Measurements from ENCODE around the gene ATXN7L1.

GRCh38 chr7:105768898-105769507 is 107.4 kb downstream of the ATXN7L1 start:
- no peak for TF ChIP-seq ZNF274 (IDR thresholded peaks at IDR 0.05; ENCODE audit: low read length)
- no peak for TF ChIP-seq ZNF274 (tag by site-specific recombination; IDR thresholded peaks at IDR 0.05; ENCODE audit: borderline replicate concordance)
- TF ChIP-seq YY1 (tag by site-specific recombination; IDR thresholded peaks at IDR 0.05): no peak
- TF ChIP-seq CTCF (tag by site-specific recombination; IDR thresholded peaks at IDR 0.05): no peak
- no peak for TF ChIP-seq ZNF629 (tag by site-specific recombination; IDR thresholded peaks at IDR 0.05)
- TF ChIP-seq ZNF202 (tag by site-specific recombination; IDR thresholded peaks at IDR 0.05; ENCODE audit: borderline replicate concordance): no peak

All from HEK293 (cell line).